HG03432 (cell line): ENCODE data around the gene DOCK3.

Experiments
- ATAC-seq: cut with Tn5 transposase; IDR thresholded peaks from one replicate; pipeline ENCODE4 v1.9.1; 2021; ENCODE audit warnings: mild to moderate bottlenecking, moderate library complexity; ENCODE audit not compliant: unreplicated experiment

The DOCK3 gene, protein sequence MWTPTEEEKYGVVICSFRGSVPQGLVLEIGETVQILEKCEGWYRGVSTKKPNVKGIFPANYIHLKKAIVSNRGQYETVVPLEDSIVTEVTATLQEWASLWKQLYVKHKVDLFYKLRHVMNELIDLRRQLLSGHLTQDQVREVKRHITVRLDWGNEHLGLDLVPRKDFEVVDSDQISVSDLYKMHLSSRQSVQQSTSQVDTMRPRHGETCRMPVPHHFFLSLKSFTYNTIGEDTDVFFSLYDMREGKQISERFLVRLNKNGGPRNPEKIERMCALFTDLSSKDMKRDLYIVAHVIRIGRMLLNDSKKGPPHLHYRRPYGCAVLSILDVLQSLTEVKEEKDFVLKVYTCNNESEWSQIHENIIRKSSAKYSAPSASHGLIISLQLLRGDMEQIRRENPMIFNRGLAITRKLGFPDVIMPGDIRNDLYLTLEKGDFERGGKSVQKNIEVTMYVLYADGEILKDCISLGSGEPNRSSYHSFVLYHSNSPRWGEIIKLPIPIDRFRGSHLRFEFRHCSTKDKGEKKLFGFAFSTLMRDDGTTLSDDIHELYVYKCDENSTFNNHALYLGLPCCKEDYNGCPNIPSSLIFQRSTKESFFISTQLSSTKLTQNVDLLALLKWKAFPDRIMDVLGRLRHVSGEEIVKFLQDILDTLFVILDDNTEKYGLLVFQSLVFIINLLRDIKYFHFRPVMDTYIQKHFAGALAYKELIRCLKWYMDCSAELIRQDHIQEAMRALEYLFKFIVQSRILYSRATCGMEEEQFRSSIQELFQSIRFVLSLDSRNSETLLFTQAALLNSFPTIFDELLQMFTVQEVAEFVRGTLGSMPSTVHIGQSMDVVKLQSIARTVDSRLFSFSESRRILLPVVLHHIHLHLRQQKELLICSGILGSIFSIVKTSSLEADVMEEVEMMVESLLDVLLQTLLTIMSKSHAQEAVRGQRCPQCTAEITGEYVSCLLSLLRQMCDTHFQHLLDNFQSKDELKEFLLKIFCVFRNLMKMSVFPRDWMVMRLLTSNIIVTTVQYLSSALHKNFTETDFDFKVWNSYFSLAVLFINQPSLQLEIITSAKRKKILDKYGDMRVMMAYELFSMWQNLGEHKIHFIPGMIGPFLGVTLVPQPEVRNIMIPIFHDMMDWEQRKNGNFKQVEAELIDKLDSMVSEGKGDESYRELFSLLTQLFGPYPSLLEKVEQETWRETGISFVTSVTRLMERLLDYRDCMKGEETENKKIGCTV (N-terminal part only)

GRCh38 chr3:50674349-50675178 lies at the start of gene DOCK3:
TSS of gene DOCK3 (plus strand) at chr3:50674927. CDS start at chr3:50675264, 337 bp downstream.
- ATAC-seq: peak; percentile 89

DNA sequence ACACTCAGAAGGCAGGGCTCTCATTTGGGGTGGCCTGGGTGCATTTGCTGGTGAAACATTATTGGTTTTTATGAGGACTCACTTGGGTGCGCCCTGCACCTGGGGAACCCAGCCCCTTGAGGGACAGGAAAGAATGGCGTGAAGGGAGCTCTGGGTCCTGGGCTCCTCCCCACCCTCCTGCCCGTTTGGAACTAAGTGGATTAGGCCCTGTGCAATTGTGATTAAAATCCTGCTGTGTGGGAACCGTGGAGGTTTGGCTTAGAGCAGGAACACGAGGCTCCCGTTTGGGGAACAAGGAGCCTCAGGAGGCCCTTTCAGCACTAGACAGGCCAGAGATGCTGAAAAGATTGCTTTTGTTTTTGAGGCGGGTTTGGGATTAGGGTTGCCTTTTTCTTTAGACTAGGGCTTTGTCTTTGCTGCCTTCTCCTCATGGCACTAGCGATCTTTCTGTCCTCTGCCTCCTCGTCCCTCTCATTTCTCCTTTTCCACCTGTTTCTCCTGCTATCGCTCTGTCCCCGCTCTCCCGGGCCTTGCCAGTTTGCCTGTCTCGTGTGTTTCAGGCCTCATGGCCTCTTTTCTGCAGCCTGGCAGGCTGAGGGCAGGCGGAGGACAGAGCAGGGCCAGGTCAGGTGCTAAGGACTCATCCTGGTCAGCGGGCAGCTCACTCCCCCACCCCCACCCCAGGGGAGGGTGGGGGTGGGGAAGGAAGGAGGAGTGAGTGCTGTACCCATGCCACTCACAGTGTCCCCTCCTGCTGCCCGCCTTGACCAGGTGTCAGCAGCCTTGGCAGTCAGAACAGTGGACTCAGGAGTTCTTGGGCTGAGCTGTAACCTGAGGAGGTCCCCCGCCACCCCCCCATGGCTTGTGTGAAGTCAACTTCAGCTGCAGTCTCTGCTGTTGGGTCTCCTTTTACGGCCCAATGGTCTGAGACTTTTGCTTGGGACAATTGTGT lies 49.2 kb upstream of the DOCK3 start:
- ATAC-seq: no peak

- ATAC-seq: no peak
Observed at GRCh38 chr3:50626401-50626800, 48.3 kb upstream of the DOCK3 start.

- no peak for ATAC-seq
Observed at GRCh38 chr3:50627407-50628051, 47.2 kb upstream of the DOCK3 start.

GRCh38 chr3:50628601-50629000 lies 46.1 kb upstream of the DOCK3 start:
- ATAC-seq: no peak

DNA sequence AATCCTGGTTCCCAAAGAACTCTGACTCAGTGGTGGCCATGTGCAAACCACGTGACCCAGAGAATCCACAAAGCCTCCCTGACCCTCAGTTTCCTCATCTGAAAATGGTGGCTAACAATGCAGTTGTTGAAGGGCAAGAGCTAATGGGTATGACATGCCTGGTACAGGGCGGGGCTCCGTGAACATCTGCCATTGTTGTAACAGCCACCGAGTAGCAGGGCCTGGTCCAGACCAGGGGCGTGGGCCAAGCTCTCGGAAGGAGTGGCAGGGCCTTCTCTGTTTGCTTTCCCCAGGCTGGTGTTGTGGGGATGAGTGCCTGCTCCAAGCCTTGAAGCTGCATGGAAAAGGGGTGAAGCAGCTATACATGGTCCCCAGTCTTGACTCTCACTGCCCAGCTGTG lies 44.3 kb upstream of the DOCK3 start:
- ATAC-seq: no peak

DNA sequence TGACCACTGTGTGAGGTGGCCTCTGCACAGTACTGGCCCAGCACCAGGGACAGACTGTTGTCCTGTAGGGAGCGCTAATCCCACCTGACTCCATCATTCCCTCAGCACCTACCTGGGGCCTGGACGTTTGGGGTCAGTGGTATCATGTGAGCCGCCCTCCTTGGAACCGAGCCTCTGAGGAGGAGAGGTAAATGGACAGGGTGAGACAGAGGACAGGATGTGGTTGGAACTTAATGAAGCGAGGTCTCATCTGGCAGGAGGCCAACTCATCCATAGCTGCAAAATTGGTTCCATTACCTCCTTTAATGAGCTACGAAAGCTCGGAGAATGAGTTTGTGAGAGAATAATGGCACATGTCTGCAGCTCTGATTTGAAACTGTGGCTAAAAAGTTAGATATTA lies 43.9 kb upstream of the DOCK3 start:
- no peak for ATAC-seq

- ATAC-seq: no peak
Observed at GRCh38 chr3:50632450-50632849, 42.3 kb upstream of the DOCK3 start.

DNA sequence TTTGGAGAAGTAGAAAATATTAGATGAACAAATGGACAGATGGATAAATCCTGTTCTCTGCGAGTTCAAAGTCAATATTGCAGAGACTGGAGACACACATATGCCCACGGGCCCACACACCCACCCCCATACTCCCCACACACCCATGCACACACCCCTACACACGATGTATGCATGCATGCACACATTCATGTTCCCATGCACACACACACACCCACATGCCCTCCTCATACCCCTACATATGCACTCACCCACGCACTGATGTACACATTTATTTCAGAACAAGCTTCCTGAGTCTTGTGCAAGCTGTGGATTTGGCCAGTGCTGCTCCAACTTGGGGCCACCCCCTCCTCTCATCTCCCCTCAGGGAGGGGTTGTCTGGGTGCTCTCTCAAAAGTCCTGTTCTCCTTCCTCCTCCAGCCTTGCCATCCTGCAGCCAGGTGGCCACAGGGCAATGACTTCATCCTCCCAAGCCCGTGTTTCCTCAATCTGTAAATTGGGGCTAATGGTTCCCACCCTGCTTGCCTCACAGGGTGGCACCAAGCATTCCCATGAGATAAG lies 41.4 kb upstream of the DOCK3 start:
- no peak for ATAC-seq

GRCh38 chr3:50635066-50635465 lies 39.7 kb upstream of the DOCK3 start:
- ATAC-seq: no peak

- ATAC-seq: no peak
Observed at GRCh38 chr3:50637011-50637410, 37.7 kb upstream of the DOCK3 start.

DNA sequence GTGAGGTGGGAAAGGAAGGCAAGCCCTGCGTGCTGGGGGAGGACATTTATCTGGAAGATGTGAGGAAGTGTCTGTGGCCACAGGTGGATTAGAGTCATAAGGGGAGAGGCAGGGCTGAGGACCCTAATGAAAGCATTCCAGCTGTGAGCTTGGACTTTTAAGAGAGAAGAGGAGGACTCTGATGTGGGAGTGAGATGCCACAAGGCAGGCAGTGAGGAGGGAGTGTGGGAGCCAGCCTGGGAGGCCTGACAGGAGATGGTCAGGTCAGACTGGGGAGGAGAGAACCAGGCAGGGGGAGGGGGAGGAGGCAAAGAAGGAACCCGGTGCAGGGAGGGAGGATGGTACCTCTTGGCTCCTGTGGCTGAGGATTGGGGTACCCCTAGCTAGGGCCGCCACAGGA lies 36.8 kb upstream of the DOCK3 start:
- ATAC-seq: no peak

- no peak for ATAC-seq
Observed at GRCh38 chr3:50639055-50639494, 35.7 kb upstream of the DOCK3 start.

DNA sequence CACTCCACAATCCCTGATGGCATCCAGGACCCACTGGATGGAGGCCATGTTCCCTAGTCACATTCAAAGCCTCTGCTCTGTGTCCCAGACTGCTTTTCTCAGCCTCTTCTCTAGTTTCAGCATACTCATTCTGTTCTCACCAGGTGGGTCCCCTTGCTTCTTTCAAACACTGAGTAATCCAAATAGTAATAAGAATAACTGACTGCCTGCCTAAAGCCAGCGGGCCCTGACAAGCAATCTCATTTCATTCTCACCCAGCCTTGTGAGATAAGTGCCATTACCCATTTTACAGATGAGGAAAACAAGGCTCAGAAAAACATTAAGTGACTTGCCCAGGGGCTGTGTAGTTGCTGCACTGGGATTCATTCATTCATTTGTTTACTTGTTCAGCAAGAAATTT lies 32.3 kb upstream of the DOCK3 start:
- no peak for ATAC-seq

GRCh38 chr3:50644561-50644960 lies 30.2 kb upstream of the DOCK3 start:
- ATAC-seq: no peak

- ATAC-seq: no peak
Observed at GRCh38 chr3:50645378-50645777, 29.3 kb upstream of the DOCK3 start.

- ATAC-seq: no peak
Observed at GRCh38 chr3:50648313-50648712, 26.4 kb upstream of the DOCK3 start.

DNA sequence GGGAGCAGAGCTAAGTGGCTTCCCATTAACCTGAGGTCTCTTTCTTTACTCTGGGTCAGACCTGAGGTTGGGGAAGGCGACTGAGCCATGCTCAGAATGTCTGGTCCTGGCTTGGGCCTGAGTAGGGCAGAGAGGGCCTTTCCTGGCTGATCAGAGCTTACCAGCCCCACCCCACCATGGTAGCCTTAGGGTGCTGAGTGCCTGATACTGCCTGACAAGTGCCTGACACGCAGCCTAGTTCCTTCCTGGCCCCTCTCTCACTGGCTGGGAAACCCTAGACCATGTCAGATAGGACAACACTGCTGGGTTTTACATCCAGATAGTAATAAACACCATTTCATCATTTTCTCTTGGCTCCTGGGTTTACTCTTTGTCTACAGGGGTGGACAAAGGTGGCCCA lies 25.8 kb upstream of the DOCK3 start:
- no peak for ATAC-seq
